GM12892 (cell line): ENCODE measurements around the gene OXCT1.
"Not testable (repeated sequence)": the region's sequence is repeated elsewhere in the genome, so short reads cannot be mapped to it uniquely, and the experiment has no call there.

Experiments used
- POLR2A ChIP-seq: IDR thresholded peaks from 2 replicates; pipeline ENCODE4 v1.6.1; 2011; ENCODE audit warnings: low read depth, low read length, control low read depth
- POLR2AphosphoS5 ChIP-seq: IDR thresholded peaks from 2 replicates; pipeline ENCODE4 v1.6.1; 2011; ENCODE audit warnings: low read depth, low read length, control low read depth

GRCh38 chr5:41845751-41846150 is 24.5 kb downstream of the OXCT1 start:
- TF ChIP-seq POLR2A, POLR2AphosphoS5: not testable (repeated sequence)
